GM23338 (cell line): ENCODE results near the gene MXRA8. TPM values are rescaled to one million over a fixed set of nuclear protein-coding genes. Genes with fewer than 3 reads are reported as not detected.

Experiments used
- CREB1 ChIP-seq: fragments of 250-450 bp; sonication (Bioruptor Pico); IDR thresholded peaks from 2 replicates; pipeline ENCODE4 v1.5.0; 2020; ENCODE audit warnings: low read depth, mild to moderate bottlenecking, moderate library complexity
- EZH2 ChIP-seq: fragments of 200-600 bp; sonication (generic); IDR thresholded peaks from one replicate; pipeline ENCODE4 v1.8.0; 2017; ENCODE audit warnings: antibody characterized with exemption, mild to moderate bottlenecking, low read depth; ENCODE audit not compliant: unreplicated experiment
- JUNB ChIP-seq: IDR thresholded peaks from one replicate; pipeline ENCODE4 v1.6.1; 2016; ENCODE audit warnings: antibody characterized with exemption; ENCODE audit not compliant: unreplicated experiment
- NANOG ChIP-seq: IDR thresholded peaks from 2 replicates; pipeline ENCODE4 v1.6.1; 2016; ENCODE audit warnings: antibody characterized with exemption, borderline replicate concordance
- REST ChIP-seq: IDR thresholded peaks from one replicate; pipeline ENCODE4 v1.6.1; 2018; ENCODE audit warnings: antibody characterized with exemption; ENCODE audit not compliant: unreplicated experiment
- ZNF114 ChIP-seq: fragments of 250-450 bp; sonication (Bioruptor Pico); IDR thresholded peaks from 2 replicates; pipeline ENCODE4 v1.5.0; 2020; ENCODE audit warnings: mild to moderate bottlenecking, moderate library complexity
- ZNF331 ChIP-seq: fragments of 250-450 bp; sonication (Bioruptor Pico); IDR thresholded peaks from 2 replicates; pipeline ENCODE4 v1.5.0; 2020; ENCODE audit warnings: low read depth, mild to moderate bottlenecking, moderate library complexity
- ZNF462 ChIP-seq: fragments of 250-450 bp; sonication (Bioruptor Pico); IDR thresholded peaks from 2 replicates; pipeline ENCODE4 v1.5.0; 2020; ENCODE audit warnings: mild to moderate bottlenecking, moderate library complexity
- polyA plus RNA-seq: library from polyadenylated mRNA; unstranded; fragments of >200 nt; fragmentation: Nextera tagmentation; extraction: Ambion mirVana; gene quantifications from 2 replicates; pipeline ENCODE4 v1.2.1, GENCODE V29; 2016
- total RNA-seq: library from RNA; depleted of rRNA; stranded (reverse); fragments of >200 nt; shearing (Covaris generic); gene quantifications from 2 replicates; pipeline ENCODE4 v1.2.3, GENCODE V29; 2014

Gene MXRA8
- total and polyA plus RNA-seq, 2 experiments from 2014 or later: 9.1 to 17.2 TPM

GRCh38 chr1:1331068-1331965 is 27.0 kb downstream of the MXRA8 start, which contains the start of gene TAS1R3 (continued):
- TF ChIP-seq ZNF462 (CRISPR knock-in tag) (no peak), ZNF331 (CRISPR knock-in tag) (no peak), ZNF114 (CRISPR knock-in tag) (no peak), CREB1 (CRISPR knock-in tag) (no peak), JUNB (no peak), NANOG (no peak), EZH2 (no peak), REST (no peak)
